OCI-LY3 (cell line): ENCODE results near the gene PARVA.

Experiments
- H2AFZ ChIP-seq: fragments of 200-600, 300-600 bp; shearing (Covaris generic); 2 replicates; pipeline ENCODE4 v1.6.0; 2014; ENCODE audit warnings: antibody characterized with exemption, low read depth, low read length
- H3K27ac ChIP-seq: fragments of 200-600, 300-600 bp; sonication (generic); 2 replicates; pipeline ENCODE4 v1.5.1; 2014; ENCODE audit warnings: mild to moderate bottlenecking, low read length, moderate library complexity, mixed read lengths
- H3K27me3 ChIP-seq: fragments of 200-600, 300-600 bp; sonication (generic); 2 replicates; pipeline ENCODE4 v1.6.1; 2014; ENCODE audit warnings: low read depth, low read length, mixed read lengths
- H3K36me3 ChIP-seq: fragments of 200-600, 300-600 bp; sonication (generic); replicated peaks from 2 replicates; pipeline ENCODE3; 2014; ENCODE audit warnings: low read depth, low read length, mixed read lengths
- H3K4me1 ChIP-seq: fragments of 300-600, 200-600 bp; sonication (generic); 2 replicates; pipeline ENCODE4 v1.6.1; 2014; ENCODE audit warnings: low read length, mixed read lengths
- H3K4me2 ChIP-seq: fragments of 200-600, 300-600 bp; sonication (generic); 2 replicates; pipeline ENCODE4 v1.6.1; 2014; ENCODE audit warnings: low read length, mixed read lengths
- H3K4me3 ChIP-seq: fragments of 300-600, 200-600 bp; sonication (generic); 2 replicates; pipeline ENCODE4 v1.5.1; 2014; ENCODE audit warnings: antibody characterized with exemption, mild to moderate bottlenecking, low read length, moderate library complexity
- H3K79me2 ChIP-seq: fragments of 300-600, 200-600 bp; shearing (Covaris generic); 2 replicates; pipeline ENCODE4 v1.6.1; 2014; ENCODE audit warnings: mild to moderate bottlenecking, low read length, mixed read lengths
- H3K9ac ChIP-seq: fragments of 300-600, 200-600 bp; shearing (Covaris generic); 2 replicates; pipeline ENCODE4 v1.6.0; 2014; ENCODE audit warnings: mild to moderate bottlenecking, low read length, moderate library complexity
- H3K9me3 ChIP-seq: fragments of 200-600, 300-600 bp; shearing (Covaris generic); 2 replicates; pipeline ENCODE4 v1.6.1; 2014; ENCODE audit warnings: low read length, mixed read lengths; ENCODE audit not compliant: insufficient read depth
- H4K20me1 ChIP-seq: fragments of 200-600, 300-600 bp; sonication (generic); 2 replicates; pipeline ENCODE4 v1.6.1; 2016; ENCODE audit warnings: low read length, mixed read lengths; ENCODE audit not compliant: insufficient read depth
- CTCF ChIP-seq: fragments of 200-600, 300-600 bp; sonication (generic); IDR thresholded peaks from 2 replicates; pipeline ENCODE4 v1.5.1; 2014; ENCODE audit warnings: antibody characterized with exemption, low read length, low read depth
- EZH2phosphoT487 ChIP-seq: fragments of 200-600 bp; shearing (Covaris generic); IDR thresholded peaks from 2 replicates; pipeline ENCODE4 v1.6.1; 2018; ENCODE audit warnings: antibody characterized with exemption, mixed run types, low read depth

PARVA gene

GRCh38 chr11:12581923-12582322 lies 204.6 kb downstream of the PARVA start:
- Histone ChIP-seq H3K36me3 (no peaks in the 10 kb centered on the region), H3K4me2 (no peak overlapping the region), H3K79me2 (no peaks in the 10 kb centered on the region), H3K4me3 (no peak overlapping the region), H4K20me1 (no peaks in the 10 kb centered on the region), H2AFZ (no peak overlapping the region), H3K9ac (no peak overlapping the region), H3K9me3 (no peaks in the 10 kb centered on the region), H3K4me1 (no peaks in the 10 kb centered on the region), H3K27ac (no peak overlapping the region), H3K27me3 (no peaks in the 10 kb centered on the region)
- TF ChIP-seq CTCF (no peak), EZH2phosphoT487 (no peak)
